ENCODE measurements around the gene BCKDK.

DNA sequence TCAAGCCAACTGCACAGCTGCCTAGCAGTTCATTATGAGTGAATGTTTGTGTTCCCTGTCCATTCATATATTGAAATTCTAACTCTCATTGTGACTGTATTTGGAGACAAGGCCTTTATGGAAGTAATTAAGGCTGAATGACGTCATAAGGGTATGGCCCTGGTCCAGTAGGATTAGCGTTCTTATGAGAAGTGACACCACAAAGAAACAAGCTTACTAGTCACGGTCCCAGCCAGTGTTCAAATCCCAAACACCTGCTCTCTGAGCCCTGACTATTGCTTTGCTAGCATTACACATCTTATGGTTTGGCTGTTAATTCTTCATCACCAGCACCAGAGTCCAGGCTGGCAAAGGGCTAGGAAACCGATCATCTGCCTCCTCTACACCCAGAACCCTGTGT, 36.3 kb upstream of the BCKDK start:
- TF ChIP-seq MYC (IDR thresholded peaks at IDR 0.05; ENCODE audit: low read depth, low read length) (no peak), CTCF (IDR thresholded peaks at IDR 0.05; ENCODE audit: low read depth, low read length) (no peak)
